ENCODE measurements around the gene MYO5A. TPM values are rescaled to one million over a fixed set of nuclear protein-coding genes. Genes with fewer than 3 reads are reported as not detected.

The MYO5A gene
- total and polyA plus RNA-seq, 5 donors from 2014 or later, result 6.1 to 63.3 (median 13.2) TPM

DNA sequence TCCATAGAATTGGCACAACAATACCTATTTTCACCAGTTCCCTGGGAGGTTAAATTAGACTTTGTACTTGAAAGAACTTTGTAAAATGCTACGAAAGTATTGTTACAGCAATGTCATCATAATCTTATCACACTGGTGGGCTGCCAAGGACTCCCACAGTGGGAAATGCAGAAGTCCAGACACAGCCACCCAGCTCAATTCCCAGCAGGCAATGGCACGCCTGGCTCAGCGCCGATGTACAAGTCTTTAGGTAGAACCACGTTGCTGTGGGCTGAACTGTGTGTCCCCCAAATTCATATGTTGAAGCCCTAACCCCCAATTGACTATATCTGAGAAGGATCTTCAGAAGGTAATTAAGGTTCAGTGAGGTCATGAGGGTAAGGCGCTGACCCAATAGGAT, 245.4 kb downstream of the MYO5A start:
- H3K27me3 Mint-ChIP-seq, result peaks cover 4% of the 10 kb centered on the region

DNA sequence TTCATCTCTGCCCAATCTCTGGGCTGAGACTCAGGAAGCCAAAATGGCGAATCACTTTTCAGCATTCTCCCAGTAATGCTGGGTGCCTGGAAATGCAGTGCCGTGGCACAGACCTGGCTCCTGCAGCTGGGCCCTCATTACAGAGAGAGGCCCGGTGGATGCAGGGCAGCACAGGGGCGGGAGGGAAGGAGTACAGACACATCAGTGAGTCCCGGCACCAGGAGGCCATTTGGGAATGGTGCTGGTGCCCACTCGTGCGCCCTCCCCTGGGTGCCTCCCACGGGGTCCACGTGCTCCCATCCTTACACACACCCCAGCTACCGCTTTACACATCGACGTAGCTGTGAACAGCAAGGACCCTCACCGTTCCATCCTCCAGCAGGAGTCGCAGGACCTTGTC, 246.3 kb downstream of the MYO5A start:
- Histone ChIP-seq H3K27ac (ENCODE audit: insufficient read depth, low read length, poor library complexity, severe bottlenecking) (no peak overlapping the region), H3K36me3 (ENCODE audit: control insufficient read depth, insufficient read depth, low read length) (no peaks in the 10 kb centered on the region), H3K4me3 (ENCODE audit: low read depth, low read length) (no peak overlapping the region), H3K4me1 (ENCODE audit: control insufficient read depth, insufficient read depth, low read length, poor library complexity, severe bottlenecking) (no peaks in the 10 kb centered on the region), H3K9me3 (ENCODE audit: control insufficient read depth in 2 of 2, low read length in 2 of 2) (no peaks in the 10 kb centered on the region), H3K27me3 (ENCODE audit: control insufficient read depth, insufficient read depth, low read length) (no peaks in the 10 kb centered on the region)
- Mint-ChIP-seq H3K36me3 (no peaks in the 10 kb centered on the region), H3K27me3 (peaks cover 4% of the 10 kb centered on the region), H3K4me1 (no peaks in the 10 kb centered on the region), H3K9me3 (no peaks in the 10 kb centered on the region), H3K4me3 (peak overlapping the region in 1 of 4 donors; percentile 28), H3K27ac (no peak overlapping the region)
- ATAC-seq (ENCODE audit: low read depth in 2 of 2), result no peak
- no peak for DNase-seq

More for the DNA sequence above, 245.4 kb downstream of the MYO5A start:
- Histone ChIP-seq H3K27me3 (ENCODE audit: control insufficient read depth, insufficient read depth, low read length) (no peaks in the 10 kb centered on the region), H3K9me3 (ENCODE audit: control insufficient read depth in 2 of 2, low read length in 2 of 2) (no peaks in the 10 kb centered on the region), H3K4me3 (ENCODE audit: low read depth, low read length) (no peak overlapping the region), H3K4me1 (ENCODE audit: control insufficient read depth, insufficient read depth, low read length, poor library complexity, severe bottlenecking) (no peaks in the 10 kb centered on the region), H3K36me3 (ENCODE audit: control insufficient read depth, insufficient read depth, low read length) (no peaks in the 10 kb centered on the region), H3K27ac (ENCODE audit: insufficient read depth, low read length, poor library complexity, severe bottlenecking) (no peak overlapping the region)
- Mint-ChIP-seq H3K9me3 (no peaks in the 10 kb centered on the region), H3K4me1 (no peaks in the 10 kb centered on the region), H3K4me3 (no peak overlapping the region), H3K36me3 (no peaks in the 10 kb centered on the region), H3K27ac (no peak overlapping the region)
- DNase-seq (no peak), ATAC-seq (ENCODE audit: low read depth in 2 of 2) (no peak)

DNA sequence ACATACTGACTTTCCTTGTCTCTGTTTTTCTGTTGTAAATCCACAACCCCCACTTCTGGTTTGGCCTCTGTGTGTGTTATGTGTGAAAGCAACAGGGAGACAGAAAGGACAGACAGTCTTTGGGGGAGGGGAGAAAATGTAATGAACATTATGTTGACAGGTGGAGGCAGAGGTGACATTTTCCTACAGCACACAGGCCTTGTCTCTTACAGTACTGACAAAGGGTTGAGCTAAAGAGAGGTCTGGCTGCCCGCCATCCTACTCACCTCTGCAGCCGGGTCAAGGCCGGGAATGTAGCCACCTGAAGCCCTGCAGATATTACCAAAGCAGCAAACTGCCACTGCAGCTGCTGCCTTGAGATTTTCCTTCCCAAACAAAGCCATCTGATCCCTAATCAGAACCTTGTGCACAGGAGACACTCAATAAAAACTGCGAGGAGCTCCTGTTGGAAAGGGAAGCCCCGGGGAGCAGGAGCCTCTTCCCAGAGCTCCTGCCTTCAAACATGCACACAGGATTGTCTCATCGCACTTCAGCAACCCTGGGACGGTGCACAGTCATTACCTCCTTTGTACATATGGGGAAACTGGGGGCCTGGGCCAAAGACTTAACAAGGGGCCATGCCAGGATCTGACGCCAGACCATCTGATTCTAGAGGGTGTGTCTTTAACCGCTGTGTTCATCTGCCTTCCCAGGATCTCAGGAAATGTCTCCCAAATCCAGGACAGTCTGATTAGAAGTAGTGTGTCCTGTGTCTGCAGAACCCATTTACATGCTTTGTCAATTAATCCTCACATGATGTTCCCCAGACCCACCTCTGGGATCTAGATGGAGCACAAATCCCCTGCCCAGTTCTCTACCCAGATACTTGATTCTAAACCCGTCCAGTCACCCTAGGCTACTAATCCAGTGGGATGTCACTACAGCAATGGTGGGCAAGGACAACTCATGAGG, 247.3 kb downstream of the MYO5A start:
- no peaks in the 10 kb centered on the region for H3K4me1 ChIP-seq (ENCODE audit: control insufficient read depth, insufficient read depth, low read length, poor library complexity, severe bottlenecking)
- Mint-ChIP-seq H3K27me3 (peaks cover 4% of the 10 kb centered on the region), H3K27ac (peak overlapping the region in 1 of 3 donors; percentile 49), H3K4me1 (no peaks in the 10 kb centered on the region), H3K4me3 (no peak overlapping the region), H3K9me3 (no peaks in the 10 kb centered on the region), H3K36me3 (no peaks in the 10 kb centered on the region)
- no peak overlapping the region for H3K4me3 ChIP-seq (ENCODE audit: low read depth, low read length)
- H3K27me3 ChIP-seq (ENCODE audit: control insufficient read depth, insufficient read depth, low read length), result no peaks in the 10 kb centered on the region
- no peak for DNase-seq
- no peak overlapping the region for H3K27ac ChIP-seq (ENCODE audit: insufficient read depth, low read length, poor library complexity, severe bottlenecking)
- no peaks in the 10 kb centered on the region for H3K9me3 ChIP-seq (ENCODE audit: control insufficient read depth in 2 of 2, low read length in 2 of 2)
- no peaks in the 10 kb centered on the region for H3K36me3 ChIP-seq (ENCODE audit: control insufficient read depth, insufficient read depth, low read length)
- ATAC-seq (ENCODE audit: low read depth in 2 of 2), result no peak

DNA sequence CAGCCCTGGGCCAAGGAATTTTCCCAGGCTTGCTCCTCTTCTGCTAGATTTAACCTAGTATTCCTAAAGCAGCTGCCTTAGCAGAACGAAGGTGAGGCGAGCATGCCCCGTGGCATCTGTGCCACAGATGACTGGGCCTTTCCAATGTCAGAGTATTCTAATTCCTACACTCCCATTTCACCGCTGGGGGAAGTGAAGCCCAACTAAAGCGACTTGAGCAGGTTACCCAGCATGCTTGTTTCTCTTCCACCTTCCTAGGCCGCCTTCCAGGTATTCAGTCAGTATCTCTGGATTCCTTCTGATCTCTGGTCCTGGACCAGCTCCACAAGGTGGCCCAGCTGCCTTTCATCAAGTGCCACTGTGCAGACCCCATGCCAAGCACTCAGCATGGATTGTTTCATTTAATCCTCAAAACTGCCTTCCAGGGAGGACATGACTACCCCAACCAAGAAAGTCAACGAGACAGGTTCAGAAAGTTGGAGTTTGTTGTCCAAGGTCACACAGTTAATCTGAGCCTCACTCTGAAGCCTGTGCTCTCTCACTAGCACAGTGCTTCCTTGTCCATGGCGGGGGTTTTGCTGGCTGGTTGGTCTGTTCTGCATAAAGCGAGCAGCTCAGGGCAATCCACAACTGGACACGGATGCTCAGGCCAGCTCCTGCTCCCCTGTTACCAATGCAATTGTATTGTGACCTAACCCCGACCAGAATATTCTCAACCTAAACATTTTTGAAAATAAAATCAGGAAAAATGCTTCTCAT, 248.2 kb downstream of the MYO5A start:
- H3K4me3 ChIP-seq (ENCODE audit: low read depth, low read length), result no peak overlapping the region
- DNase-seq, result no peak
- no peaks in the 10 kb centered on the region for H3K36me3 Mint-ChIP-seq
- no peak for ATAC-seq (ENCODE audit: low read depth in 2 of 2)
- H3K36me3 ChIP-seq (ENCODE audit: control insufficient read depth, insufficient read depth, low read length), result no peaks in the 10 kb centered on the region
- H3K4me3 Mint-ChIP-seq, result no peak overlapping the region
- H3K27ac Mint-ChIP-seq, result peak overlapping the region in 2 of 3 donors; percentile 49 to 51
- no peaks in the 10 kb centered on the region for H3K4me1 ChIP-seq (ENCODE audit: control insufficient read depth, insufficient read depth, low read length, poor library complexity, severe bottlenecking)
- H3K27ac ChIP-seq (ENCODE audit: insufficient read depth, low read length, poor library complexity, severe bottlenecking), result no peak overlapping the region
- H3K4me1 Mint-ChIP-seq, result no peaks in the 10 kb centered on the region
- H3K27me3 Mint-ChIP-seq, result peaks cover 4% of the 10 kb centered on the region
- H3K9me3 ChIP-seq (ENCODE audit: control insufficient read depth in 2 of 2, low read length in 2 of 2), result no peaks in the 10 kb centered on the region
- H3K27me3 ChIP-seq (ENCODE audit: control insufficient read depth, insufficient read depth, low read length), result no peaks in the 10 kb centered on the region
- no peaks in the 10 kb centered on the region for H3K9me3 Mint-ChIP-seq

DNA sequence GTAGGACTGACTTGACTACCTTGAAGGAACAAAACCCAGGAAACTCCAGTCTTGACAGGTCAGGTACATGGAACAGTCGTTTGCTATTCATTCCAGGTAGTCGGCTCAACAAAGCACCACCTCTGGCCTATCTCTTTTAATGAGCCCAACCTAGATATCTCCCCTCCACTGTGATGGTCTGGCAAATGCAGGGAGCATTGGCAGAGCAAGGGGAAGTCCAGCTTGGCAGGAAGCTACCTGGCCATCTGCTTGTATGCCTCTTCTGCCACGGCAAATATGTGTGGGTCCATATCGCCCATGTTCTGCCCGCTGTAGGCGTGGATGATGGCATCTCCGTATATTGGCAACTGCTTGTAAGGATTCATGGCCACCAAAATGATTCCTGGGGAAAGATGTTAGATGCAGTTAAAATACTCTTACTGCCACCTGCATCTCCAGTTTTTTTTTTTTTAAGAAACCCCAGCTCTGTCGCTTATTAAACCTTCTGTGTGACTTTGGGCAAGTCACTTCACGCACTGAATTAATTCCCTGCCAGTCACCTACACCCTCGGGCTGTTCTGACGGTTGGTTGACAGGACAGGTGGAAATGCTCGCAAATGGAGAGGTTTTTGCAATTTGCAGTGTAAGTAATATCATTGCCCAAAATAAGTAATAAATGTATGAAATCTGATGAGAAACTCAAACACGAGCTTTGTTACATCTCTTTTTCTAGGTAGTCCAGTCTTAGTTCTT, 249.9 kb downstream of the MYO5A start:
- DNase-seq, result no peak
- Histone ChIP-seq H3K27ac (ENCODE audit: insufficient read depth, low read length, poor library complexity, severe bottlenecking) (no peak overlapping the region), H3K4me3 (ENCODE audit: low read depth, low read length) (no peak overlapping the region), H3K4me1 (ENCODE audit: control insufficient read depth, insufficient read depth, low read length, poor library complexity, severe bottlenecking) (no peaks in the 10 kb centered on the region), H3K27me3 (ENCODE audit: control insufficient read depth, insufficient read depth, low read length) (peaks cover 4% of the 10 kb centered on the region), H3K36me3 (ENCODE audit: control insufficient read depth, insufficient read depth, low read length) (no peaks in the 10 kb centered on the region), H3K9me3 (ENCODE audit: control insufficient read depth in 2 of 2, low read length in 2 of 2) (no peaks in the 10 kb centered on the region)
- no peaks in the 10 kb centered on the region for H3K9me3 Mint-ChIP-seq
- peaks cover 5% of the 10 kb centered on the region for H3K36me3 Mint-ChIP-seq
- no peak for ATAC-seq (ENCODE audit: low read depth in 2 of 2)
- H3K4me3 Mint-ChIP-seq, result no peak overlapping the region
- H3K27me3 Mint-ChIP-seq, result peaks cover under 1% of the 10 kb centered on the region
- no peak overlapping the region for H3K27ac Mint-ChIP-seq
- H3K4me1 Mint-ChIP-seq, result no peaks in the 10 kb centered on the region

DNA sequence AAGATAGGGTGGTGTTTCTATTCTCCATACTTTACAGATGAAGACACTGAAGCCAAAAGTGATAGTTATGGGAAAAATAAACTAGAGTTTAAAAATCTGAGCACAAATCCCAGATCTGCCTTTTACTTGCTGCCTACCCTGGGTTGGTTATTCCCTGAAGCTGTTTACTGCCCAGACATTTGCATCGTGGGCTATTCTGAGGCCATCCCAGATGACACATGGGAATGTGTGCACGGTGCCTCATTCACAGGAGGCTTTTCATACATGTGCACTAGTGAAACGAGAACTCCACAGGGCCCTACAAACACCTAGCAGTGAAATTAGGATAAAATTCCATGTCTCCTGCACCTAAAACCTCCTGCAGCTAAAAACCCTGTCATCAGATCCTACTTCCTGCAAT, 250.5 kb downstream of the MYO5A start:
- H3K36me3 Mint-ChIP-seq, result peaks cover 5% of the 10 kb centered on the region
- H3K4me1 Mint-ChIP-seq, result no peaks in the 10 kb centered on the region

DNA sequence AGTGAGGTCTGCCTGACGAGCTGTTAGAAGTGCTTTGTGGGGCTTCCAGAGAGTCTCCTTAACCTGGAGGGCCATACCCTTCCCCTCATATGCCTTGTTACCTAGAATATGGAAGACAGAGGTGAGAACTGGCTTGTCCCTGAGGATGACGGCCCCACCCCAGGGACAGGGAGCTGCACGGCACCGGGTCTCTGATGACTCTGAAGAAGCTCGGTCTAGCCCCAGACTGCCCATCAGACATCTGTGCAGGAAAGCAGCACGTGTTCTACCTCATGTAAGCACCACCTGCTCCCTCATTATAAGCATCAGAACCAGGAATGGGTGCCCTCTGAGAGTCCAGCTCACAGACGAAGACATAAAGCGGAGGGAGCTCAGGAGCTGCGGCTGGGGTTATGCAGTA, 251.1 kb downstream of the MYO5A start:
- Mint-ChIP-seq H3K27ac (no peak overlapping the region), H3K36me3 (peaks cover 5% of the 10 kb centered on the region)

More for the DNA sequence above, 250.5 kb downstream of the MYO5A start:
- H3K9me3 Mint-ChIP-seq, result no peaks in the 10 kb centered on the region
- Histone ChIP-seq H3K4me3 (ENCODE audit: low read depth, low read length) (no peak overlapping the region), H3K27me3 (ENCODE audit: control insufficient read depth, insufficient read depth, low read length) (peaks cover 4% of the 10 kb centered on the region), H3K4me1 (ENCODE audit: control insufficient read depth, insufficient read depth, low read length, poor library complexity, severe bottlenecking) (no peaks in the 10 kb centered on the region), H3K27ac (ENCODE audit: insufficient read depth, low read length, poor library complexity, severe bottlenecking) (no peak overlapping the region), H3K36me3 (ENCODE audit: control insufficient read depth, insufficient read depth, low read length) (no peaks in the 10 kb centered on the region), H3K9me3 (ENCODE audit: control insufficient read depth in 2 of 2, low read length in 2 of 2) (no peaks in the 10 kb centered on the region)
- no peak for DNase-seq
- no peak overlapping the region for H3K4me3 Mint-ChIP-seq
- ATAC-seq (ENCODE audit: low read depth in 2 of 2), result no peak
- H3K27ac Mint-ChIP-seq, result no peak overlapping the region
- no peaks in the 10 kb centered on the region for H3K27me3 Mint-ChIP-seq

More for the DNA sequence above, 251.1 kb downstream of the MYO5A start:
- Histone ChIP-seq H3K27ac (ENCODE audit: insufficient read depth, low read length, poor library complexity, severe bottlenecking) (no peak overlapping the region), H3K36me3 (ENCODE audit: control insufficient read depth, insufficient read depth, low read length) (no peaks in the 10 kb centered on the region), H3K27me3 (ENCODE audit: control insufficient read depth, insufficient read depth, low read length) (peaks cover 4% of the 10 kb centered on the region), H3K4me3 (ENCODE audit: low read depth, low read length) (no peak overlapping the region), H3K4me1 (ENCODE audit: control insufficient read depth, insufficient read depth, low read length, poor library complexity, severe bottlenecking) (no peaks in the 10 kb centered on the region), H3K9me3 (ENCODE audit: control insufficient read depth in 2 of 2, low read length in 2 of 2) (no peaks in the 10 kb centered on the region)
- ATAC-seq (ENCODE audit: low read depth in 2 of 2), result no peak
- Mint-ChIP-seq H3K9me3 (no peaks in the 10 kb centered on the region), H3K4me1 (no peaks in the 10 kb centered on the region), H3K4me3 (no peak overlapping the region), H3K27me3 (no peaks in the 10 kb centered on the region)
- no peak for DNase-seq

All from CD4-positive, CD25-positive, alpha-beta regulatory T cell (primary cell).